ENCODE results near the gene RPS19. TPM values are rescaled to one million over a fixed set of nuclear protein-coding genes. Genes with fewer than 3 reads are reported as not detected.
"Not testable (repeated sequence)": the region's sequence is repeated elsewhere in the genome, so short reads cannot be mapped to it uniquely, and the experiment has no call there.

Gene RPS19
- total RNA-seq, 2 donors from 2014 or later, result 2,321 to 2,418 TPM

- Histone ChIP-seq H3K36me3 (ENCODE audit: control insufficient read depth, insufficient read depth, low read length) (no peaks in the 10 kb centered on the region), H3K27me3 (ENCODE audit: control insufficient read depth, insufficient read depth, low read length, poor library complexity, severe bottlenecking) (peaks cover 71% of the 10 kb centered on the region), H3K4me3 (ENCODE audit: low read length) (no peak overlapping the region), H3K9ac (ENCODE audit: extremely low read depth, low read length, poor library complexity, severe bottlenecking) (no peak overlapping the region), H3K27ac (ENCODE audit: low read depth, low read length) (no peak overlapping the region), H3K9me3 (ENCODE audit: control insufficient read depth, low read length) (no peaks in the 10 kb centered on the region), H3K4me1 (ENCODE audit: control insufficient read depth, insufficient read depth, low read length) (no peaks in the 10 kb centered on the region)
- Mint-ChIP-seq H3K9me3 (no peaks in the 10 kb centered on the region), H3K36me3 (ENCODE audit: low read depth) (peaks cover 3% of the 10 kb centered on the region), H3K4me1 (no peaks in the 10 kb centered on the region), H3K27ac (no peak overlapping the region), H3K27me3 (ENCODE audit: insufficient read depth) (peaks cover 58% of the 10 kb centered on the region), H3K4me3 (peak overlapping the region; percentile 44)
- 7 to 23% methylated on average over 8 to 29 of the region's 29 CpGs for whole genome bisulfite sequencing, 2 experiments (ENCODE audit: insufficient coverage in 1 of 2, insufficient read length in 1 of 2)
- no peak for TF ChIP-seq CTCF (conservative IDR thresholded peaks at IDR 0.05)
- no peak for DNase-seq
Observed at GRCh38 chr19:41911889-41912731, 52.1 kb downstream of the RPS19 start.

- H3K9me3 Mint-ChIP-seq, result no peaks in the 10 kb centered on the region
- no peak for TF ChIP-seq CTCF (conservative IDR thresholded peaks at IDR 0.05)
- no peaks in the 10 kb centered on the region for H3K9me3 ChIP-seq (ENCODE audit: control insufficient read depth, low read length)
- H3K4me1 ChIP-seq (ENCODE audit: control insufficient read depth, insufficient read depth, low read length), result no peaks in the 10 kb centered on the region
- no peak overlapping the region for H3K9ac ChIP-seq (ENCODE audit: extremely low read depth, low read length, poor library complexity, severe bottlenecking)
- no peak overlapping the region for H3K27ac ChIP-seq (ENCODE audit: low read depth, low read length)
- H3K27ac Mint-ChIP-seq, result no peak overlapping the region
- H3K36me3 ChIP-seq (ENCODE audit: control insufficient read depth, insufficient read depth, low read length), result no peaks in the 10 kb centered on the region
- DNase-seq, result peak; percentile 78
- H3K27me3 ChIP-seq (ENCODE audit: control insufficient read depth, insufficient read depth, low read length, poor library complexity, severe bottlenecking), result peaks cover 80% of the 10 kb centered on the region
- no peak overlapping the region for H3K4me3 ChIP-seq (ENCODE audit: low read length)
- H3K36me3 Mint-ChIP-seq (ENCODE audit: low read depth), result no peaks in the 10 kb centered on the region
- H3K27me3 Mint-ChIP-seq (ENCODE audit: insufficient read depth), result peaks cover 56% of the 10 kb centered on the region
- no peaks in the 10 kb centered on the region for H3K4me1 Mint-ChIP-seq
- peak overlapping the region; percentile 44 for H3K4me3 Mint-ChIP-seq
- 1 to 2% methylated on average over 15 to 50 of the region's 51 CpGs for whole genome bisulfite sequencing, 2 experiments (ENCODE audit: insufficient coverage in 1 of 2, insufficient read length in 1 of 2)
Observed at GRCh38 chr19:41912899-41913537, 53.0 kb downstream of the RPS19 start.

DNA sequence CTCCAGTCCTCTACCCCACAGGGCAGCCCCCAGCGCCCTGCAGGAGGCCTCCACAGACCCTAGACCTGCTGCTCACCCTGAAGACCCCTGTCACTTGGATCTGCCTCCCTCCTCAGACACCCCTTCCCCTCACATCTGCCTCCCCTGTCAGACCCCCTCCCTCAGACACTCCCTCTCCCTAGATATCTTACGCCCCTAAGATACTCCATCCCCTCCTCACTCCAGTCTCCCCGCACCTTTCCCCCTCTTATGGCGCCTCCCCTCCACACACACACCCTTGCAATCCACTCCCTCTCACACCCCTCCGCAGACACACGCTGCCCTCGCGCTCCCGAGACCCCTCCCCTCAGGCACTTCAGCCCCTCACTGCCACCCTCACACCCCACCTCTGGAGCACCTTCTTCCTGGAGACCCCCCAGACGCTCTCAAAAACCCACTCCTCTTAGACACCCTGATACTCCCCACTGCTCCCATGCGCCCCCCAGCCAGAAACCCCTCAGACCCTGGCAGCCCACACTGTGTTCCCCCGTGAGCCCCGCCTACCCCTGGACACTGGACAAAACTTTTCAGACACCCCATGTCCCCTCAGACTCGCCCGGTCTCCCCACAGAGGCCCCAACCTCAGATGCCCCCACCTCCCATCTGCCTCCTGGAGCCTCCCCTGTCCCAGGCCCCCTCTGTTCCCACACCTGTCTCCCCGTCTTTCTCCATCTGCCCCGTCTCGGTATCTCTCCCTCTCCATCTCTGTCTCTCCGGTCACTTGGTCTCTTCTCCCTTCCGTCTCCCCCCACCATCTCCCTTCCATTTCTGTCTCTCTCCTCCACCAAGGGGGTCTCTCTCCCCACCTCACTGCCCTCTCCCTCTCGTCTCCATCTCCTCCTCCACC, 53.7 kb downstream of the RPS19 start:
- Mint-ChIP-seq H3K27me3 (ENCODE audit: insufficient read depth) (peaks cover 55% of the 10 kb centered on the region), H3K4me3 (peak overlapping the region; percentile 44), H3K27ac (no peak overlapping the region), H3K4me1 (no peaks in the 10 kb centered on the region), H3K36me3 (ENCODE audit: low read depth) (no peaks in the 10 kb centered on the region), H3K9me3 (no peaks in the 10 kb centered on the region)
- no peak for TF ChIP-seq CTCF (conservative IDR thresholded peaks at IDR 0.05)
- Histone ChIP-seq H3K27me3 (ENCODE audit: control insufficient read depth, insufficient read depth, low read length, poor library complexity, severe bottlenecking) (peaks cover 88% of the 10 kb centered on the region), H3K4me1 (ENCODE audit: control insufficient read depth, insufficient read depth, low read length) (no peaks in the 10 kb centered on the region), H3K4me3 (ENCODE audit: low read length) (no peak overlapping the region), H3K9ac (ENCODE audit: extremely low read depth, low read length, poor library complexity, severe bottlenecking) (no peak overlapping the region), H3K27ac (ENCODE audit: low read depth, low read length) (no peak overlapping the region), H3K36me3 (ENCODE audit: control insufficient read depth, insufficient read depth, low read length) (no peaks in the 10 kb centered on the region), H3K9me3 (ENCODE audit: control insufficient read depth, low read length) (no peaks in the 10 kb centered on the region)
- 15 to 21% methylated on average over 14 to 21 of the region's 21 CpGs for WGBS, 2 experiments (ENCODE audit: insufficient coverage in 1 of 2, insufficient read length in 1 of 2)
- no peak for DNase-seq

- not testable (repeated sequence) for H3K4me3 Mint-ChIP-seq
- 0 to 18% methylated on average over 1 to 2 of the region's 5 CpGs for WGBS, 2 experiments (ENCODE audit: insufficient coverage in 1 of 2, insufficient read length in 1 of 2)
Observed at GRCh38 chr19:41914424-41914834, 54.4 kb downstream of the RPS19 start.

More at GRCh38 chr19:41914424-41914834, 54.4 kb downstream of the RPS19 start:
- not testable (repeated sequence) for H3K4me1 ChIP-seq (ENCODE audit: control insufficient read depth, insufficient read depth, low read length); H3K4me3 ChIP-seq (ENCODE audit: low read length); H3K27ac Mint-ChIP-seq; H3K36me3 Mint-ChIP-seq (ENCODE audit: low read depth); H3K4me1 Mint-ChIP-seq; H3K9me3 Mint-ChIP-seq; DNase-seq; H3K27ac ChIP-seq (ENCODE audit: low read depth, low read length); H3K9me3 ChIP-seq (ENCODE audit: control insufficient read depth, low read length); H3K36me3 ChIP-seq (ENCODE audit: control insufficient read depth, insufficient read depth, low read length); H3K9ac ChIP-seq (ENCODE audit: extremely low read depth, low read length, poor library complexity, severe bottlenecking)
- peaks cover 49% of the 10 kb centered on the region for H3K27me3 Mint-ChIP-seq (ENCODE audit: insufficient read depth)
- H3K27me3 ChIP-seq (ENCODE audit: control insufficient read depth, insufficient read depth, low read length, poor library complexity, severe bottlenecking), result peaks cover 94% of the 10 kb centered on the region

Data from endodermal cell (in vitro differentiated cells).